SU-DHL-6 (cell line): ENCODE results near the gene NUP210L.

Experiments
- H2AFZ ChIP-seq: fragments of 200-600 bp; sonication (generic); 2 replicates; pipeline ENCODE4 v1.6.1; 2014; ENCODE audit warnings: low read depth, mild to moderate bottlenecking, moderate library complexity, mixed read lengths, antibody characterized with exemption, low read length; ENCODE audit not compliant: severe bottlenecking
- H3F3A ChIP-seq: fragments of 200-600 bp; shearing (Covaris generic); 2 replicates; pipeline ENCODE4 v1.6.0; 2016; ENCODE audit warnings: antibody characterized with exemption, mild to moderate bottlenecking; ENCODE audit not compliant: insufficient read depth
- H3K27ac ChIP-seq: fragments of 200-600 bp; sonication (generic); 2 replicates; pipeline ENCODE4 v1.5.1; 2016; ENCODE audit warnings: low read depth, mild to moderate bottlenecking, low read length, moderate library complexity, mixed read lengths
- H3K27me3 ChIP-seq: fragments of 200-600 bp; sonication (generic), shearing (Covaris generic); 2 replicates; pipeline ENCODE4 v1.6.0; 2014; ENCODE audit warnings: mild to moderate bottlenecking, low read length
- H3K36me3 ChIP-seq: fragments of 200-600 bp; sonication (generic); 2 replicates; pipeline ENCODE4 v1.6.1; 2014; ENCODE audit warnings: mild to moderate bottlenecking, low read length, mixed read lengths
- H3K4me2 ChIP-seq: fragments of 300-600, 200-600 bp; shearing (Covaris generic), sonication (generic); 2 replicates; pipeline ENCODE4 v1.6.0; 2014; ENCODE audit warnings: low read length, low read depth, mild to moderate bottlenecking; ENCODE audit not compliant: poor library complexity, severe bottlenecking
- H3K4me3 ChIP-seq: fragments of 200-600 bp; sonication (generic); 2 replicates; pipeline ENCODE4 v1.5.1; 2014; ENCODE audit warnings: antibody characterized with exemption, low read length, mild to moderate bottlenecking, mixed read lengths; ENCODE audit not compliant: insufficient read depth, poor library complexity, severe bottlenecking
- H3K79me2 ChIP-seq: fragments of 200-600 bp; sonication (generic); 2 replicates; pipeline ENCODE4 v1.6.1; 2014; ENCODE audit warnings: mild to moderate bottlenecking, low read length, moderate library complexity; ENCODE audit not compliant: insufficient read depth
- H3K9ac ChIP-seq: fragments of 200-600 bp; sonication (generic); 2 replicates; pipeline ENCODE4 v1.7.0; 2014; ENCODE audit warnings: mild to moderate bottlenecking, low read length
- H3K9me2 ChIP-seq: fragments of 200-600 bp; sonication (generic); replicated peaks from 2 replicates; pipeline ENCODE4 v1.6.1; 2014; ENCODE audit warnings: low read length; ENCODE audit not compliant: insufficient read depth
- H3K9me3 ChIP-seq: fragments of 200-600 bp; sonication (generic); 2 replicates; pipeline ENCODE4 v1.6.1; 2014; ENCODE audit warnings: low read length, mixed read lengths; ENCODE audit not compliant: insufficient read depth
- H4K20me1 ChIP-seq: fragments of 200-600 bp; sonication (generic); 2 replicates; pipeline ENCODE4 v1.6.1; 2014; ENCODE audit warnings: low read depth, mild to moderate bottlenecking, antibody characterized with exemption, low read length, moderate library complexity, mixed read lengths
- CTCF ChIP-seq: fragments of 200-600 bp; sonication (generic); IDR thresholded peaks from one replicate; pipeline ENCODE4 v1.5.1; 2017; ENCODE audit warnings: antibody characterized with exemption, mild to moderate bottlenecking, low read length, moderate library complexity; ENCODE audit not compliant: insufficient read depth, poor library complexity, severe bottlenecking
- EZH2phosphoT487 ChIP-seq: fragments of 200-600 bp; sonication (generic), shearing (Covaris generic); conservative IDR thresholded peaks from 2 replicates; pipeline ENCODE4 v1.6.1; 2018; ENCODE audit warnings: mild to moderate bottlenecking, antibody characterized with exemption, low read length, moderate library complexity, mixed read lengths

NUP210L gene

DNA sequence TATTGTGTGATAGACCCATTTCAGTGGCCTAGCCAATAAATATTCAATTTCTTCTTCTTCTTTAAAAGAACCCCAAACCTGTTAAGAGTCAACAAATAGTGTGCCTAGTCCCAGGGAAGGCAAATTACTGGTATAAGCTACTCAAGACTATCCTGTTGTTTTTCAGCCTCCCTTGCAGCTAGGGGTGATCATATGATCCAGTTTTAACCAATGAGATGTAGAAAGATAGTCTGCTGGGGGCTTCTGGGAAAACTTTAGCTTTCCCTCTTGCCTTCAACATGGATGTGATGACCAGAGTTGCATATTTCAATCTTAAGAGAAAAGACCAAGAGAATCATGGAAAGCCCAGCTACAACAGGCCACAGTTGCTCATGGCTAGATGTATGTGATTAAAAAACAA, 4.7 kb upstream of the NUP210L start:
- Histone ChIP-seq H3K79me2 (no peaks in the 10 kb centered on the region), H3K36me3 (peaks cover 35% of the 10 kb centered on the region)

GRCh38 chr1:154158307-154159125, 3.6 kb upstream of the NUP210L start:
- H3K36me3 ChIP-seq = peaks cover 31% of the 10 kb centered on the region
- H2AFZ ChIP-seq = no peak overlapping the region
- H3K9me3 ChIP-seq = no peaks in the 10 kb centered on the region
- H4K20me1 ChIP-seq = no peaks in the 10 kb centered on the region
- H3K9ac ChIP-seq = no peak overlapping the region
- H3K9me2 ChIP-seq = no peaks in the 10 kb centered on the region
- no peaks in the 10 kb centered on the region for H3K79me2 ChIP-seq
- H3K4me2 ChIP-seq = no peak overlapping the region
- peaks cover 6% of the 10 kb centered on the region; the same call in 1 of the 2 replicates for H3F3A ChIP-seq
- no peak overlapping the region for H3K4me3 ChIP-seq
- no peaks in the 10 kb centered on the region for H3K27me3 ChIP-seq
- TF ChIP-seq EZH2phosphoT487 (no peak), CTCF (no peak)
- no peak overlapping the region for H3K27ac ChIP-seq

More for the DNA sequence above, 4.7 kb upstream of the NUP210L start:
- no peaks in the 10 kb centered on the region for H4K20me1 ChIP-seq
- TF ChIP-seq EZH2phosphoT487 (no peak), CTCF (no peak)
- no peak overlapping the region for H3K27ac ChIP-seq
- H3K27me3 ChIP-seq = no peaks in the 10 kb centered on the region
- H3K4me2 ChIP-seq = no peak overlapping the region
- H2AFZ ChIP-seq = no peak overlapping the region
- no peak overlapping the region for H3K9ac ChIP-seq
- peaks cover 6% of the 10 kb centered on the region; the same call in 1 of the 2 replicates for H3F3A ChIP-seq
- no peaks in the 10 kb centered on the region for H3K9me3 ChIP-seq
- H3K9me2 ChIP-seq = no peaks in the 10 kb centered on the region
- H3K4me3 ChIP-seq = no peak overlapping the region

DNA sequence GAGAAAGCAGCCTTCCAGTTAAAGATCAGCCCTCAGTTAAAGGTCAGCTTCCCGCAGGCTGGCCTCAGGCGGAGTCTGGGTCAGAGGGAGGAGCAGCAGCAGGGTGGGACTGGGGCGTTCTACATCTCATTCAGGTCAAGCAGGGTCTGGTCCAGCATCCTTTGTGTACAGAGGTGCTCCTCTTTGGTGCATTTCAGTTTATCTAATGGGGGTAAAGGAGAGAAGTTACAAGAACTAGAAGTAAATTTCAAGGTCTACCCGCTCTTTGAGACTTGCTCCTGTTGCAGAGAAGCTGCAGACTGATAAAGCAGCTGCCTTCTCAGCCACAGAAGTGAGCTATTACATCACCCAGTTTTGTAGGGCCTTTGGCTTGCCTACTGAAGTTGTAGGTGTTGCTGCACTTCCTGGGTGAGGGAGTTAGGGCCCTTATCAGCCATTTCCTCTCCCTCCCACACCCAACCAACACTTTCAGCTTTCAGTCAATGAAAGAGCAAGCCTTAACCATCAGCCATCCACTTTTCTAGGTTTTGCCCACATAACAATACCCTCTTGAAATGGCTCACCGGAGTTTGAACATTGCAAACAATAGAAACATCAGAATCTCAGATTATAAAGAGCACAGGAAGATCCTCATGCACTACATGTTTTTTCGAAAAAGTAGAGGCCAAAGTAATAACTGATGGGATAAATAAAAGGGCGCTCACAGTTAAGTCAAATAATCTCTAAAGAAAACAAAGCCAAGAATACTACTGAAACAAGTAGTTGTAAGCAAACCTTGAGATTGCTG, 2.8 kb upstream of the NUP210L start:
- no peak overlapping the region for H2AFZ ChIP-seq
- no peaks in the 10 kb centered on the region for H3K9me3 ChIP-seq
- H3F3A ChIP-seq = peaks cover 6% of the 10 kb centered on the region; the same call in 1 of the 2 replicates
- no peaks in the 10 kb centered on the region for H3K79me2 ChIP-seq
- H3K4me3 ChIP-seq = no peak overlapping the region
- no peak overlapping the region for H3K4me2 ChIP-seq
- H3K9me2 ChIP-seq = no peaks in the 10 kb centered on the region
- peaks cover 27% of the 10 kb centered on the region for H3K36me3 ChIP-seq
- no peak overlapping the region for H3K9ac ChIP-seq
- H3K27me3 ChIP-seq = no peaks in the 10 kb centered on the region
- TF ChIP-seq CTCF (no peak), EZH2phosphoT487 (no peak)
- no peaks in the 10 kb centered on the region for H4K20me1 ChIP-seq
- H3K27ac ChIP-seq = no peak overlapping the region
